Measurements from ENCODE around the gene AGFG2.

DNA sequence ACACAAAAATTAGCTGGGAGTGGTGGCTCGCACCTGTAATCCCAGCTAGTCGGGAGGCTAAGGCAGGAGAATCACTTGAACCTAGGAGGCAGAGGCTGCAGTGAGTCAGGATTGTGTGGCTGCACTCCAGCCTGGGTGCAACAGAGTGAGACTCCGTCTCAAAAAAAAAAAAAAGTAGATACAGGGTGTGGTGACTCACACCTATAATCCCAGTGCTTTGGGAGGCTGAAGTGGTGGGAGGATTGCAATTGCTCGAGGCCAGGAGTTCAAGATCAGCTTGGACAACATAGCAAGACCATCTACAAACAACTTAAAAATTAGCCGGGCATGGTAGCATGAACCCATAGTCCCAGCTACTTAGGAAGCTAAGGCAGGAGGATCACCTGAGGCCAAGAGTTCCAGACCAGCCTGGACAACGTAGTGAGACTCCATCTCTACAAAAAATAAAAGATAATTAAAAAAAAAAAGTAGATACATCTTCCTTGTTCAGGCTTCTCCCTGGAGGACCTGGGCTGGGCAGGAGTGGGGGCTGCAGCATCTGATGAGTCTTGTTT lies 75.4 kb downstream of the AGFG2 start:
- TF ChIP-seq SP1 (IDR thresholded peaks at IDR 0.05) (no peak), MAX (IDR thresholded peaks at IDR 0.05) (no peak), JUND (IDR thresholded peaks at IDR 0.05) (no peak), TAF1 (conservative IDR thresholded peaks at IDR 0.05) (no peak), RAD21 (IDR thresholded peaks at IDR 0.05) (no peak), FOXA1 (IDR thresholded peaks at IDR 0.05) (no peak)
- TF ChIP-seq, protein P1, sequence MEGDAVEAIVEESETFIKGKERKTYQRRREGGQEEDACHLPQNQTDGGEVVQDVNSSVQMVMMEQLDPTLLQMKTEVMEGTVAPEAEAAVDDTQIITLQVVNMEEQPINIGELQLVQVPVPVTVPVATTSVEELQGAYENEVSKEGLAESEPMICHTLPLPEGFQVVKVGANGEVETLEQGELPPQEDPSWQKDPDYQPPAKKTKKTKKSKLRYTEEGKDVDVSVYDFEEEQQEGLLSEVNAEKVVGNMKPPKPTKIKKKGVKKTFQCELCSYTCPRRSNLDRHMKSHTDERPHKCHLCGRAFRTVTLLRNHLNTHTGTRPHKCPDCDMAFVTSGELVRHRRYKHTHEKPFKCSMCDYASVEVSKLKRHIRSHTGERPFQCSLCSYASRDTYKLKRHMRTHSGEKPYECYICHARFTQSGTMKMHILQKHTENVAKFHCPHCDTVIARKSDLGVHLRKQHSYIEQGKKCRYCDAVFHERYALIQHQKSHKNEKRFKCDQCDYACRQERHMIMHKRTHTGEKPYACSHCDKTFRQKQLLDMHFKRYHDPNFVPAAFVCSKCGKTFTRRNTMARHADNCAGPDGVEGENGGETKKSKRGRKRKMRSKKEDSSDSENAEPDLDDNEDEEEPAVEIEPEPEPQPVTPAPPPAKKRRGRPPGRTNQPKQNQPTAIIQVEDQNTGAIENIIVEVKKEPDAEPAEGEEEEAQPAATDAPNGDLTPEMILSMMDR (IDR thresholded peaks at IDR 0.05; ENCODE audit: low read depth, low read length, missing input control) = no peak
- TF ChIP-seq, protein P2, sequence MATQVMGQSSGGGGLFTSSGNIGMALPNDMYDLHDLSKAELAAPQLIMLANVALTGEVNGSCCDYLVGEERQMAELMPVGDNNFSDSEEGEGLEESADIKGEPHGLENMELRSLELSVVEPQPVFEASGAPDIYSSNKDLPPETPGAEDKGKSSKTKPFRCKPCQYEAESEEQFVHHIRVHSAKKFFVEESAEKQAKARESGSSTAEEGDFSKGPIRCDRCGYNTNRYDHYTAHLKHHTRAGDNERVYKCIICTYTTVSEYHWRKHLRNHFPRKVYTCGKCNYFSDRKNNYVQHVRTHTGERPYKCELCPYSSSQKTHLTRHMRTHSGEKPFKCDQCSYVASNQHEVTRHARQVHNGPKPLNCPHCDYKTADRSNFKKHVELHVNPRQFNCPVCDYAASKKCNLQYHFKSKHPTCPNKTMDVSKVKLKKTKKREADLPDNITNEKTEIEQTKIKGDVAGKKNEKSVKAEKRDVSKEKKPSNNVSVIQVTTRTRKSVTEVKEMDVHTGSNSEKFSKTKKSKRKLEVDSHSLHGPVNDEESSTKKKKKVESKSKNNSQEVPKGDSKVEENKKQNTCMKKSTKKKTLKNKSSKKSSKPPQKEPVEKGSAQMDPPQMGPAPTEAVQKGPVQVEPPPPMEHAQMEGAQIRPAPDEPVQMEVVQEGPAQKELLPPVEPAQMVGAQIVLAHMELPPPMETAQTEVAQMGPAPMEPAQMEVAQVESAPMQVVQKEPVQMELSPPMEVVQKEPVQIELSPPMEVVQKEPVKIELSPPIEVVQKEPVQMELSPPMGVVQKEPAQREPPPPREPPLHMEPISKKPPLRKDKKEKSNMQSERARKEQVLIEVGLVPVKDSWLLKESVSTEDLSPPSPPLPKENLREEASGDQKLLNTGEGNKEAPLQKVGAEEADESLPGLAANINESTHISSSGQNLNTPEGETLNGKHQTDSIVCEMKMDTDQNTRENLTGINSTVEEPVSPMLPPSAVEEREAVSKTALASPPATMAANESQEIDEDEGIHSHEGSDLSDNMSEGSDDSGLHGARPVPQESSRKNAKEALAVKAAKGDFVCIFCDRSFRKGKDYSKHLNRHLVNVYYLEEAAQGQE (IDR thresholded peaks at IDR 0.05) = no peak

All from liver (tissue), 3 donors.